Activated CD4-positive, alpha-beta T cell treated with anti-CD3 and anti-CD28 coated beads for 36 hours (primary cell): ENCODE measurements around the gene C16orf74. TPM values are rescaled to one million over a fixed set of nuclear protein-coding genes. Genes with fewer than 3 reads are reported as not detected.

ENCODE experiments used
- ATAC-seq: fragments of 200-7000 bp; cut with Tn5 transposase; one replicate; pipeline ENCODE4 v1.10.0; 2021; ENCODE audit warnings: mild to moderate bottlenecking, moderate library complexity
- CTCF ChIA-PET: fragments of 350-600 bp; sonication (Branson Sonifier 250); formaldehyde crosslinking; loops from one replicate; lab custom pipeline; 2021; ENCODE audit warnings: antibody characterized with exemption; lab: Charles Lee
- POLR2A ChIA-PET: fragments of 350-600 bp; sonication (Branson Sonifier 250); formaldehyde crosslinking; loops from one replicate; lab custom pipeline; 2021; ENCODE audit warnings: antibody characterized with exemption, inconsistent platforms; lab: Charles Lee
- DNase-seq: peaks from one replicate; pipeline ENCODE4 v3.0.0-alpha.2; 2020
- H3K27ac Mint-ChIP-seq: one replicate; pipeline ENCODE4 v1.8.0; 2021; ENCODE audit warnings: mixed read lengths
- H3K27me3 Mint-ChIP-seq: one replicate; pipeline ENCODE4 v1.8.0; 2021; ENCODE audit warnings: mixed read lengths
- H3K36me3 Mint-ChIP-seq: one replicate; pipeline ENCODE4 v1.8.0; 2021; ENCODE audit warnings: low read depth, mixed read lengths
- H3K4me1 Mint-ChIP-seq: one replicate; pipeline ENCODE4 v1.8.0; 2021; ENCODE audit warnings: mixed read lengths
- H3K4me3 Mint-ChIP-seq: one replicate; pipeline ENCODE4 v1.8.0; 2021; ENCODE audit warnings: mild to moderate bottlenecking, moderate library complexity, mixed read lengths
- H3K9me3 Mint-ChIP-seq: one replicate; pipeline ENCODE4 v1.8.0; 2021; ENCODE audit warnings: low read depth, mixed read lengths
- intact Hi-C, 2 experiments: fragments of 100-400 bp; cut with DNase I in 1 of 2; cut with micrococcal nuclease in 1 of 2; formaldehyde crosslinking; loops; one replicate each; pipeline versions ENCODE4 v1.14.2 to v1.15.1; 2022 to 2024; cut with DNase I, micrococcal nuclease
- total RNA-seq, 2 experiments: library from RNA; stranded (reverse); gene quantifications; one replicate each; pipeline ENCODE4 v1.2.3, GENCODE V29; 2021

Gene C16orf74
- total RNA-seq, 2 experiments from 2014 or later: 0.23 to 0.25 TPM

- Mint-ChIP-seq H3K4me1 (peaks cover 5% of the 10 kb centered on the region), H3K27me3 (peaks cover 10% of the 10 kb centered on the region), H3K27ac (no peak overlapping the region), H3K4me3 (no peak overlapping the region), H3K9me3 (no peaks in the 10 kb centered on the region), H3K36me3 (no peaks in the 10 kb centered on the region)
- ChIA-PET CTCF (interaction anchor here (0.6 to 0.9 kb wide), 4 partner anchors 10 to 502 kb away, joined by 3 to 4 read pairs (median 3); no protein-coding TSS in a partner anchor), POLR2A (no interaction called here)
- ATAC-seq (no peak), DNase-seq (no peak)
- intact Hi-C loops: no loop called here
Observed at GRCh38 chr16:85746460-85747215, 4.3 kb downstream of the C16orf74 start.

GRCh38 chr16:85738923-85739715 is 11.8 kb downstream of the C16orf74 start:
- Mint-ChIP-seq H3K36me3 (no peaks in the 10 kb centered on the region), H3K27ac (no peak overlapping the region), H3K27me3 (no peaks in the 10 kb centered on the region), H3K4me3 (no peak overlapping the region), H3K4me1 (peaks cover 17% of the 10 kb centered on the region), H3K9me3 (no peaks in the 10 kb centered on the region)
- ChIA-PET CTCF (interaction anchor here (0.6 kb wide), 1 partner anchor 83 kb away, joined by 3 read pairs; no protein-coding TSS in a partner anchor), POLR2A (no interaction called here)
- DNase-seq: no peak
- intact Hi-C loops: no loop called here
- no peak for ATAC-seq

- ATAC-seq (no peak), DNase-seq (no peak)
- Mint-ChIP-seq H3K36me3 (no peaks in the 10 kb centered on the region), H3K4me3 (no peak overlapping the region), H3K9me3 (no peaks in the 10 kb centered on the region), H3K4me1 (peaks cover 17% of the 10 kb centered on the region), H3K27ac (no peak overlapping the region), H3K27me3 (no peaks in the 10 kb centered on the region)
- intact Hi-C loops: no loop called here
- POLR2A ChIA-PET: no interaction called here
- CTCF ChIA-PET: interaction anchor here (0.6 to 1.6 kb wide), 7 partner anchors 12 to 321 kb away, joined by 3 to 6 read pairs (median 3); no protein-coding TSS in a partner anchor
Observed at GRCh38 chr16:85736921-85737320, 14.0 kb downstream of the C16orf74 start.

GRCh38 chr16:85735946-85736345 is 14.9 kb downstream of the C16orf74 start:
- no peak for DNase-seq
- ChIA-PET POLR2A (interaction anchor here (0.6 kb wide), 1 partner anchor 13 kb away, joined by 4 read pairs; no protein-coding TSS in a partner anchor), CTCF (interaction anchor here (0.6 to 1.6 kb wide), 6 partner anchors 9 to 1078 kb away, joined by 3 to 6 read pairs (median 4); no protein-coding TSS in a partner anchor)
- Mint-ChIP-seq H3K27ac (no peak overlapping the region), H3K36me3 (no peaks in the 10 kb centered on the region), H3K27me3 (no peaks in the 10 kb centered on the region), H3K4me1 (peaks cover 17% of the 10 kb centered on the region), H3K9me3 (no peaks in the 10 kb centered on the region), H3K4me3 (no peak overlapping the region)
- intact Hi-C loops: no loop called here
- ATAC-seq: no peak

- H3K27me3 Mint-ChIP-seq: no peaks in the 10 kb centered on the region
- intact Hi-C loops: no loop called here
- peak; percentile 79 for ATAC-seq
- H3K9me3 Mint-ChIP-seq: no peaks in the 10 kb centered on the region
- ChIA-PET POLR2A (interaction anchor here (0.6 kb wide), 1 partner anchor 13 kb away, joined by 4 read pairs; no protein-coding TSS in a partner anchor), CTCF (interaction anchor here (1.6 kb wide), 1 partner anchor 16 kb away, joined by 6 read pairs; no protein-coding TSS in a partner anchor)
- peak; percentile 64 for DNase-seq
- H3K27ac Mint-ChIP-seq: no peak overlapping the region
- H3K4me3 Mint-ChIP-seq: no peak overlapping the region
- no peaks in the 10 kb centered on the region for H3K36me3 Mint-ChIP-seq
- H3K4me1 Mint-ChIP-seq: peaks cover 17% of the 10 kb centered on the region
Observed at GRCh38 chr16:85735225-85735635, 15.7 kb downstream of the C16orf74 start.

GRCh38 chr16:85734311-85735017 is 16.4 kb downstream of the C16orf74 start:
- intact Hi-C loops: no loop called here
- peaks cover 17% of the 10 kb centered on the region for H3K4me1 Mint-ChIP-seq
- H3K4me3 Mint-ChIP-seq: no peak overlapping the region
- ChIA-PET CTCF (no interaction called here), POLR2A (no interaction called here)
- ATAC-seq: no peak
- no peak overlapping the region for H3K27ac Mint-ChIP-seq
- H3K9me3 Mint-ChIP-seq: no peaks in the 10 kb centered on the region
- no peaks in the 10 kb centered on the region for H3K27me3 Mint-ChIP-seq
- DNase-seq: no peak
- H3K36me3 Mint-ChIP-seq: no peaks in the 10 kb centered on the region

GRCh38 chr16:85733839-85734170 is 17.1 kb downstream of the C16orf74 start:
- H3K4me1 Mint-ChIP-seq: peaks cover 17% of the 10 kb centered on the region
- no peak for ATAC-seq
- H3K4me3 Mint-ChIP-seq: no peak overlapping the region
- ChIA-PET CTCF (no interaction called here), POLR2A (no interaction called here)
- H3K36me3 Mint-ChIP-seq: no peaks in the 10 kb centered on the region
- no peaks in the 10 kb centered on the region for H3K9me3 Mint-ChIP-seq
- no peak for DNase-seq
- H3K27ac Mint-ChIP-seq: no peak overlapping the region
- intact Hi-C loops: no loop called here
- H3K27me3 Mint-ChIP-seq: no peaks in the 10 kb centered on the region

- Mint-ChIP-seq H3K36me3 (no peaks in the 10 kb centered on the region), H3K27me3 (no peaks in the 10 kb centered on the region), H3K27ac (no peak overlapping the region), H3K4me1 (peaks cover 17% of the 10 kb centered on the region), H3K4me3 (no peak overlapping the region), H3K9me3 (no peaks in the 10 kb centered on the region)
- ChIA-PET POLR2A (no interaction called here), CTCF (no interaction called here)
- no peak for ATAC-seq
- intact Hi-C loops: no loop called here
- DNase-seq: no peak
Observed at GRCh38 chr16:85733155-85733838, 17.6 kb downstream of the C16orf74 start.

GRCh38 chr16:85731179-85731578 is 19.7 kb downstream of the C16orf74 start:
- ATAC-seq: no peak
- Mint-ChIP-seq H3K4me3 (no peak overlapping the region), H3K4me1 (peaks cover 16% of the 10 kb centered on the region), H3K9me3 (no peaks in the 10 kb centered on the region), H3K27me3 (no peaks in the 10 kb centered on the region), H3K36me3 (no peaks in the 10 kb centered on the region), H3K27ac (no peak overlapping the region)
- ChIA-PET CTCF (no interaction called here), POLR2A (no interaction called here)
- no peak for DNase-seq
- intact Hi-C loops: no loop called here

GRCh38 chr16:85730186-85730465 is 20.8 kb downstream of the C16orf74 start:
- H3K27ac Mint-ChIP-seq: no peak overlapping the region
- H3K4me3 Mint-ChIP-seq: no peak overlapping the region
- intact Hi-C loops: no loop called here
- POLR2A ChIA-PET: no interaction called here
- DNase-seq (no peak), ATAC-seq (no peak)
- CTCF ChIA-PET: interaction anchor here (0.6 kb wide), 1 partner anchor 11 kb away, joined by 3 read pairs; no protein-coding TSS in a partner anchor
- H3K27me3 Mint-ChIP-seq: no peaks in the 10 kb centered on the region
- no peaks in the 10 kb centered on the region for H3K9me3 Mint-ChIP-seq
- no peaks in the 10 kb centered on the region for H3K36me3 Mint-ChIP-seq
- peaks cover 5% of the 10 kb centered on the region for H3K4me1 Mint-ChIP-seq
